GM12865 (cell line): ENCODE measurements around the gene HMX1.

ENCODE experiments used
- DNase-seq: peaks from one replicate; pipeline ENCODE4 v3.0.0; 2010; ENCODE audit warnings: low read depth
- H3K4me3 ChIP-seq: 2 replicates; pipeline ENCODE4 v1.5.1; 2011; ENCODE audit warnings: mild to moderate bottlenecking, low read depth, low read length, control low read depth
- TF ChIP-seq, protein P1 (sequence below): IDR thresholded peaks from 2 replicates; pipeline ENCODE4 v1.5.1; 2011; ENCODE audit warnings: low read length, control low read depth, low read depth, inconsistent platforms; ENCODE audit not compliant: insufficient read depth; ENCODE audit errors: missing control alignments

The HMX1 gene

DNA sequence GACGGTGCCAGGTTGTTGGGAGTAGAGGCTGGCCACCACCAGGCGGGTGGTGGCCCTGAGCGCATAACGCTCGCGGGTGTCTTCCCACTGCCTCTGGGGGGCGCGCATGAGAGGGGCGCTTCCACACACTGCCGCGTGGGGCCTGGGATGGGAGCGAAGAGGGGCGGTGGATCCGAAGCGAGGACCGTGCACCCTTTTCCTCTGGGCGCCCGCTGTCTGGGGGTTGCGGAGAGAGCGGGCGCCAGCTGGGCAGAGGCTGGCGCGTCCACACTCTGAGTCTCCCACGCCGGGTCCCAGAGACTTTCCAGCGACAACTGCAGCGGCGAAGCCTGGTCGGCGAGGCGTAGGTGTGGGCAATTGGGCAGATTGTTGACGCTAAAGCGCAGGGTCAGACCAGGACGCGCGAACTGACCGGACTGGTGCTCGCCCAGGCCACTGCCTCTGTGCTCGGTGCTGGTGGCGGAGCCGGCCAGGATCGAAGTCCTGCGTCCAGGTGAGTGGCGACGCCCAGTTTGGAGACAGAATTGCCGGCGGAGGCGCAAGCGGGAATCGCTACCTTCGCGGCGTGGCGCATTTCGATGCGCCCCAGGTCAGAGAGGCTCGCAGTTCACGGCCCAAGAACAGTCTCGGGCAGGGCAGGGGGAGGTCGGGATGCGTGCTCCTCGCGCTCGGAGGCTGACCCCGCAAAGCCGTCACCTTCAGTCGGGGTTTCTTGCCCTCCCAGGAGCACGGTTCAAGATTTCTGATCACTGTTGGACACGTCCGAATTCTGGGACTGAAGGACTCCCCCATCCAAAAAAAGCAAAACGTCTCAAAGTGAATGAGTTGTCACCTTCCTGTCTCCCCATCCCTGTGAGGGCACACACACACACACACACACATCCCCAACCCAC is 2.6 kb upstream of the HMX1 start:
- TF ChIP-seq, protein P1, sequence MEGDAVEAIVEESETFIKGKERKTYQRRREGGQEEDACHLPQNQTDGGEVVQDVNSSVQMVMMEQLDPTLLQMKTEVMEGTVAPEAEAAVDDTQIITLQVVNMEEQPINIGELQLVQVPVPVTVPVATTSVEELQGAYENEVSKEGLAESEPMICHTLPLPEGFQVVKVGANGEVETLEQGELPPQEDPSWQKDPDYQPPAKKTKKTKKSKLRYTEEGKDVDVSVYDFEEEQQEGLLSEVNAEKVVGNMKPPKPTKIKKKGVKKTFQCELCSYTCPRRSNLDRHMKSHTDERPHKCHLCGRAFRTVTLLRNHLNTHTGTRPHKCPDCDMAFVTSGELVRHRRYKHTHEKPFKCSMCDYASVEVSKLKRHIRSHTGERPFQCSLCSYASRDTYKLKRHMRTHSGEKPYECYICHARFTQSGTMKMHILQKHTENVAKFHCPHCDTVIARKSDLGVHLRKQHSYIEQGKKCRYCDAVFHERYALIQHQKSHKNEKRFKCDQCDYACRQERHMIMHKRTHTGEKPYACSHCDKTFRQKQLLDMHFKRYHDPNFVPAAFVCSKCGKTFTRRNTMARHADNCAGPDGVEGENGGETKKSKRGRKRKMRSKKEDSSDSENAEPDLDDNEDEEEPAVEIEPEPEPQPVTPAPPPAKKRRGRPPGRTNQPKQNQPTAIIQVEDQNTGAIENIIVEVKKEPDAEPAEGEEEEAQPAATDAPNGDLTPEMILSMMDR: no peak
- H3K4me3 ChIP-seq: no peak overlapping the region
- no peak for DNase-seq

DNA sequence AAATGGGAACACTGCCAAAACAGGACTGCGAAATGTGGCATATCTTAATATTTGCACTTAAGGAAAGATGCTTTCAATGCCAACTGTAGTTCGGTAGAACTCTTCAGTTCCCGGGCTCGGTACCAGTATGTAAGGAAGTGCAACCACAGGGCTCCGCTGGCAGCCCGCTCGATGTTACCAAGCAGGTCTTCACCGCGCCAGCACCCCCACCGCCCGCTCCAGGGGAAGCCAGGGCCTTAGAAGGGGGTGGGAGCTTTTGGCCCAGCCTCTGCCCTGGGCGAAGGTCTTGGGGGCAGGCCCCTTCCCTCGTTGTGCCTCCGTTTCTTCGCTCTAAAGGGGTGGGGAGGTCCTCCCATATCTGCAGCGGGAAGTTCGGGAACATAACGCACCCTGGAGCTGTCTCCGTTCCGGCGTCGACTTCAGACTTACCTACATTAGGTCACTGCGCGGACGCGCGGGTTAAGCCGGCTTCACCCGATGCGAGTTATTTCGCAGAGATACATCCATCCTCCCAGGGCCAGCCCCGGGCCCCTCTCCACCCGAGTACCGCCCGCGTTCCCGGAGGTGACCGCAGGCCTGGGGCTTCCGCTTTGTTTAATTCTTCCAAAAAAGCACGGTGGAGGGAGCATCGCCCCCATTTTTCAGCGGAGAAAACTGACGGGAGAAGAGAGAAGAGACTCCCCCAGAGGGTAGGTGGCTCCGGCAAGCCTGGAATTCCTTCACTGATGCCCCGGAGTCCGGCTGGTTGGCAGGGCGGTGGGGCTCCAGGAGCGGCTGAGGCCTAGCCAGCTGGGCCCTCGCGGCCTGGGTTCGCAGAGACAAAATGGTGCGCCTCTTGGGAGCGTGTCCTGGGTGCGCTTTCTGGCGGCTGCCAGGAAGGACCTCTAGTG is 1.0 kb upstream of the HMX1 start:
- no peak for DNase-seq
- TF ChIP-seq, protein P1: no peak
- no peak overlapping the region for H3K4me3 ChIP-seq

DNA sequence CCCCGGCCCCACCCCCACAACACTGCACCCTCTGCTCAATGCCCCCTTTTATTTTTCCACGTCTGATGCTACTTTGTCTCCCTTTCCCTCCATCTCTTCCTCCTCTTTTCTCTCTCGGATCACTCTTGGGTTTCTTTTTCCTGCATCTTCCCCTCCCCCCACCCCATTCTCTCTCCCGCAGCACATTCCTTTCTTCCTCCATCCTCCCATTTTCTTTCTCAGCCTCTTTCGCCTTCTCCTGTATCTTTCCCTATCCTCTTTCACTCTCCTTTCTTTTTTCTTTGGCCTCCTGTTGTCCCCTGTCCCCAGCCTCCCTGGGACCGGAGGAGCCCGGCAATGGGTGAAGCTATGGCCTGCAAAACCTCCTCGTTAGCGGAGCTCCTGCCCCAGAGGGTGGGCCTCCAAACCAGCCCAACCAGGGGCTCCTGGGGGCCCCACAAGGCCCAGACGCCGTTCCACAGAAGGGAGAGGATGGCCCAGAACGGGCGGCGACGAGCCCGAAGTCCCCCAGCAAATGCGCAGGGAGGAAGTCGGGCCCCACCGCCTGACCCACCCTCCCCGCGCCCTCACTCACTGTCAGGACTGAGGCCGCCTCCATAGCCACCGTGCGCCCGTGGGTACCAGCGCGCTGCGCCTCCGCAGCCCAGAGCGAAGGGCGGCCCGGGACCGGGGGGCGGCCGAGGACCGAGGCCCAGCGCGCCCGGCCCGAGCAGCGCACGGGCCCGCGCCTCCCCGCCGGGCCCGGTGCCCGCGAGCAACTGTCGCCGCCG is 807 bp downstream of the HMX1 start:
- TF ChIP-seq, protein P1: no peak
- H3K4me3 ChIP-seq: no peak overlapping the region
- no peak for DNase-seq

DNA sequence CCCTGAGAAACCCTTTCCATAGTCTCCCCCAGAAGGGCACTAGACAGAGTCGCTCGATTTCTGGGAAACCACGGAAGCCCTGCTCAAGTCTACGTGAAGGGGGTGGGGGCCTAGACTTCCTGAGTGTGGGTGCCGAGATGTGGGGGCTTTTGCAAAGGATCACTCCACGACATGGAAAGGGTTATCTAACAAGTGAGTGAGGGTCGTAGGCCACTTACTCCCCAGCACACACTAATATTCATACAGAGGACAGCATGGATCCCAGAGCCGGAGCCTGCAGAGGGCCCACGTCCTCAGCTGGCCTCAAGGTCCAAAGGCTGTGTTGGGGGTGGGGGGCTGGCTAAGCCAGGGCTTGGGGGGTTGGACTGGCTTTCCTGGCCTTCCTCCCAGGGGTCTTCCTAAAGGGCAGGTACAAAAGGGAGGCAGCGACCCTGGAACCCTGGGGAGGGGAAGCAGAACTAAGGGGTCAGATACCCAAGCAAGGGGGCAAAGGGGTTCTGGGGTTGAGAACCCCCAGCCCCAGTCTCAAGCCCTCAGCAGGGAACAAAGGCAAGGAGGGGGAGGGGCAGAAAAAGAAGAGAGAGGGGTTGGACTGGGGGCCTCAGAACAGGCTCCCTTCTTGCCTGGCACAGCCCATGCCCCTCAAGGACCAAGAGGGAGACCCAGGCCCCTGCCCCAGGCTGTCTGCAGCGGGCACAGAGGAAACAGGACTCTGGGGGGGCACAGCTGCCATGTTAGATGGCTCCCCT is 1.6 kb downstream of the HMX1 start:
- TF ChIP-seq, protein P1: no peak
- no peak overlapping the region for H3K4me3 ChIP-seq
- no peak for DNase-seq

DNA sequence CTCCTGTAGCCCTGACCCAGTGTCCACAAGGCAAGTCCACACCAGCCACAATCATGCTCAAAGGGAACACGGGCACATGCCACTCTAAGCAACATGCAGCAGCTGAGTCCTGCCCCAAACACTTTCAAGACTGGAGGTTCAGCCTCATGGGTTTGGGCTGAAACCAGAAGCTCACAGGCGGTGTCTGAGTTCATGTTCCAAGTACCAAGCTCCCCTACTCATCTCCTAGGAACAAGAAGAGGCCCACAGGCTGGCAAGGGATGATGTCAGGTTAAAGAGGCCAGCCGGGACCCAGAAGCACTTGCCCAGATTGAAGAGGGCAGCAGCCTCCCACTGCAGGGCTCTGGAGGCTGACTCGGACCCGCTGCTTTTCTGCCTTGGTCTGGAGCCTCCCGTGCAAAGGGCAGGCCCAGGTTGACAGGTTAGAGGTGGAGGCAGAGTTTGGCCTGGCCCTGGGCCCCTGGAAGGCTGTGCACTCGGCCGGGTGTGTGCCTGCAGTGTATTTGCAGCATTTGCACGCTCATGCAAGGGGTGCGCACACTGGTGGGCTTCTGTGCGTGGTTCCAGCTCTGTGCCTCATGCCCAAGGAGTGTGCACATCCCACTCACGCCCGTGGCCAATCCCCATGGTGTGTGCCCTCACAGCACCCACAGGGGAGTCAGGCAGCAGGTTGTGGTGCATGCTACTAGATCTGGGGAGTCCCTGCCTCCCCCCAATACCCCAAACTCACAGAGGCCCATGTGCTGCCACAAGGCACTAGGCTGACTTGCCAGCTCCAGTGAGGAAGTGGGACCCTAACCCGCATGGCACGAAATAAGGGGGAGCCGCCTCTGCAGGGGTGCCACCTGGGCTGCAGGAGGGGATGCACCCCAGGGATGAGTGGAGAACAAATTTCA is 2.4 kb downstream of the HMX1 start:
- no peak overlapping the region for H3K4me3 ChIP-seq
- TF ChIP-seq, protein P1: no peak
- no peak for DNase-seq
